Measurements from ENCODE around the gene TEKT5.
"Not testable (repeated sequence)": the region's sequence is repeated elsewhere in the genome, so short reads cannot be mapped to it uniquely, and the experiment has no call there.

TEKT5 gene

GRCh38 chr16:10629592-10629963 is 65.2 kb downstream of the TEKT5 start:
- peak; percentile 30 for DNase-seq

- DNase-seq: no peak
These were observed 69.0 kb downstream of the TEKT5 start for GRCh38 chr16:10625595-10626357.

- DNase-seq: no peak
These were observed 70.2 kb downstream of the TEKT5 start for GRCh38 chr16:10624527-10624926.

GRCh38 chr16:10623059-10623458 is 71.7 kb downstream of the TEKT5 start:
- DNase-seq: no peak

- no peak for DNase-seq
These were observed 72.5 kb downstream of the TEKT5 start for GRCh38 chr16:10622036-10622921.

- not testable (repeated sequence) for DNase-seq
These were observed 73.3 kb downstream of the TEKT5 start for GRCh38 chr16:10621216-10621949.

GRCh38 chr16:10620120-10620519 is 74.6 kb downstream of the TEKT5 start:
- no peak for DNase-seq

- DNase-seq: no peak
These were observed 75.4 kb downstream of the TEKT5 start for GRCh38 chr16:10619271-10619849.

- DNase-seq: no peak
These were observed 76.0 kb downstream of the TEKT5 start for GRCh38 chr16:10618710-10619209.

GRCh38 chr16:10617662-10618420 is 76.9 kb downstream of the TEKT5 start:
- DNase-seq: peak; percentile 45

- peak; percentile 73 for DNase-seq
These were observed 77.7 kb downstream of the TEKT5 start for GRCh38 chr16:10616756-10617640.

- no peak for DNase-seq
These were observed 78.3 kb downstream of the TEKT5 start for GRCh38 chr16:10616419-10616755.

GRCh38 chr16:10614685-10615084 is 80.0 kb downstream of the TEKT5 start:
- no peak for DNase-seq

- no peak for DNase-seq
These were observed 80.8 kb downstream of the TEKT5 start for GRCh38 chr16:10613785-10614485.

- DNase-seq: no peak
These were observed 82.0 kb downstream of the TEKT5 start for GRCh38 chr16:10612649-10613179.

- no peak for DNase-seq
These were observed 82.8 kb downstream of the TEKT5 start for GRCh38 chr16:10611825-10612342.

GRCh38 chr16:10610499-10611184 is 84.1 kb downstream of the TEKT5 start:
- DNase-seq: no peak

GRCh38 chr16:10609402-10609774 is 85.3 kb downstream of the TEKT5 start:
- no peak for DNase-seq

- peak; percentile 14 for DNase-seq
These were observed 85.9 kb downstream of the TEKT5 start for GRCh38 chr16:10608687-10609401.
